Prostate gland (tissue), 2 donors: Measurements from ENCODE around the gene TEX53.

Experiments
- POLR2A ChIP-seq: fragments of 450-650 bp; IDR thresholded peaks from one replicate; pipeline ENCODE4 v1.6.1; 2016; ENCODE audit warnings: antibody characterized with exemption, mild to moderate bottlenecking
- POLR2AphosphoS5 ChIP-seq: sonication (generic); formaldehyde crosslinking; IDR thresholded peaks from one replicate; pipeline ENCODE4 v1.6.1; 2017; ENCODE audit warnings: antibody characterized with exemption
- TF ChIP-seq, protein P1 (sequence below), 4 experiments: fragments of 200-600 bp in 2 of 4; fragments of 450-650 bp in 2 of 4; sonication (generic) in 2 of 4; IDR thresholded peaks; 1 replicate in 3 of 4; 2 replicates in 1 of 4; pipeline ENCODE4 v1.5.1; 2016 to 2019; ENCODE audit warnings: antibody characterized with exemption in 4 of 4, mild to moderate bottlenecking in 2 of 4, moderate library complexity in 2 of 4

DNA sequence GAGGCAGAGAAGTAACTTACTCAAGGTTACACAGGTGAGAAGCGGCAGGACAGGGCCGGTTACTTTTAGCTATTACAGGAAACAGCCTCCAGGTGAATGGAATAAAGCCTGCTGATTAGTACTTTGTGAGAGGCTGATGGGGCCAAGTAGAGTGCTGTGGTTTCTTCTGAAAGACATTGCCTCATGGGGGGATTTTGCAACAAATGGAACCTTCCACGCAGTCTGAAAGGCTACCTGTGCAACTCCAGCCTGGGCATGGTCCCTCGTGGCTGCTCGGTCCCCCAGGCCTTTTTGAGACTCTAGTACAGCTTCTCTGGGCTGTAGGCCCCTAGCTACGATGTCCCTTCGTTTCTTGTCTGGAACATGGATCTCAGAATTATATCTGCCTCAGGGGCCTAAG, 44.5 kb downstream of the TEX53 start:
- TF ChIP-seq POLR2A = no peak
- TF ChIP-seq POLR2AphosphoS5 = no peak
- TF ChIP-seq, protein P1, sequence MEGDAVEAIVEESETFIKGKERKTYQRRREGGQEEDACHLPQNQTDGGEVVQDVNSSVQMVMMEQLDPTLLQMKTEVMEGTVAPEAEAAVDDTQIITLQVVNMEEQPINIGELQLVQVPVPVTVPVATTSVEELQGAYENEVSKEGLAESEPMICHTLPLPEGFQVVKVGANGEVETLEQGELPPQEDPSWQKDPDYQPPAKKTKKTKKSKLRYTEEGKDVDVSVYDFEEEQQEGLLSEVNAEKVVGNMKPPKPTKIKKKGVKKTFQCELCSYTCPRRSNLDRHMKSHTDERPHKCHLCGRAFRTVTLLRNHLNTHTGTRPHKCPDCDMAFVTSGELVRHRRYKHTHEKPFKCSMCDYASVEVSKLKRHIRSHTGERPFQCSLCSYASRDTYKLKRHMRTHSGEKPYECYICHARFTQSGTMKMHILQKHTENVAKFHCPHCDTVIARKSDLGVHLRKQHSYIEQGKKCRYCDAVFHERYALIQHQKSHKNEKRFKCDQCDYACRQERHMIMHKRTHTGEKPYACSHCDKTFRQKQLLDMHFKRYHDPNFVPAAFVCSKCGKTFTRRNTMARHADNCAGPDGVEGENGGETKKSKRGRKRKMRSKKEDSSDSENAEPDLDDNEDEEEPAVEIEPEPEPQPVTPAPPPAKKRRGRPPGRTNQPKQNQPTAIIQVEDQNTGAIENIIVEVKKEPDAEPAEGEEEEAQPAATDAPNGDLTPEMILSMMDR (IDR thresholded peaks at IDR 0.05) = peak in 1 of 4 experiments; percentile 7
